ENCODE results near the gene MAG.

The MAG gene

GRCh38 chr19:35260694-35261304 is 31.2 kb upstream of the MAG start:
- TF ChIP-seq POLR2A (IDR thresholded peaks at IDR 0.05; ENCODE audit: low read depth, low read length): no peak
- no peak for FAIRE-seq
- no peak for DNase-seq (ENCODE audit: insufficient read length, low spot score)

GRCh38 chr19:35261356-35262100 is 30.4 kb upstream of the MAG start:
- DNase-seq (ENCODE audit: insufficient read length, low spot score) (no peak), FAIRE-seq (no peak)
- no peak for TF ChIP-seq POLR2A (IDR thresholded peaks at IDR 0.05; ENCODE audit: low read depth, low read length)

DNA sequence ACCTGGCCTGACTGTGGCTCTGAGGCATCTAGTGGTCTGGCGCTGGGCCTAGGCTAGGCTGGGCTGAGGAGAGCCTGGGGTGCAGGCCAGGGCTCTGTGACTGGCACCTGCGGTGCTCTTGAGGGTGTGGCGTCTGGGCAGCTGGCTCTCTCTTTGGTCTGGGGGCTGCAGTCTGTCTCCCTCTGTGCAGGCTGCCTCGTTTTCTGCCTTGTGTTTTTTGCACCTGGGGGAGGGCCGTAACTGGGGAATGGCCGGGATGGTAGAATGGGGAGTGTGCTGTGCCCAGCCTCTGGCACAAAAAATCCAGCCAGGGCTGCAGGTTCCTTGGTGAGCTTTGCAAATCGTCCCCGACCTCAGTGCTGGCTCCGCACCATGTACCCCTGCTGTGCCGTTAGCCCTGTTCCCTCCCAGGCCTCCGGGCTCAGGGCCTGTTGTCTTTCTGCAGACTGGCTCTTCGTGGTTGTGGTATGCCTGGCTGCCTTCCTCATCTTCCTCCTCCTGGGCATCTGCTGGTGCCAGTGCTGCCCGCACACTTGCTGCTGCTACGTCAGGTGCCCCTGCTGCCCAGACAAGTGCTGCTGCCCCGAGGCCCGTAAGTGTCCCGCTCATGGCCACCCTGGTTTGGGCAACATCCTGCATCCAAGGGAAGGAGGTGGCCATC is 29.7 kb upstream of the MAG start:
- no peak for TF ChIP-seq POLR2A (IDR thresholded peaks at IDR 0.05; ENCODE audit: low read depth, low read length)
- no peak for FAIRE-seq
- peak; percentile 71 for DNase-seq (ENCODE audit: insufficient read length, low spot score)

DNA sequence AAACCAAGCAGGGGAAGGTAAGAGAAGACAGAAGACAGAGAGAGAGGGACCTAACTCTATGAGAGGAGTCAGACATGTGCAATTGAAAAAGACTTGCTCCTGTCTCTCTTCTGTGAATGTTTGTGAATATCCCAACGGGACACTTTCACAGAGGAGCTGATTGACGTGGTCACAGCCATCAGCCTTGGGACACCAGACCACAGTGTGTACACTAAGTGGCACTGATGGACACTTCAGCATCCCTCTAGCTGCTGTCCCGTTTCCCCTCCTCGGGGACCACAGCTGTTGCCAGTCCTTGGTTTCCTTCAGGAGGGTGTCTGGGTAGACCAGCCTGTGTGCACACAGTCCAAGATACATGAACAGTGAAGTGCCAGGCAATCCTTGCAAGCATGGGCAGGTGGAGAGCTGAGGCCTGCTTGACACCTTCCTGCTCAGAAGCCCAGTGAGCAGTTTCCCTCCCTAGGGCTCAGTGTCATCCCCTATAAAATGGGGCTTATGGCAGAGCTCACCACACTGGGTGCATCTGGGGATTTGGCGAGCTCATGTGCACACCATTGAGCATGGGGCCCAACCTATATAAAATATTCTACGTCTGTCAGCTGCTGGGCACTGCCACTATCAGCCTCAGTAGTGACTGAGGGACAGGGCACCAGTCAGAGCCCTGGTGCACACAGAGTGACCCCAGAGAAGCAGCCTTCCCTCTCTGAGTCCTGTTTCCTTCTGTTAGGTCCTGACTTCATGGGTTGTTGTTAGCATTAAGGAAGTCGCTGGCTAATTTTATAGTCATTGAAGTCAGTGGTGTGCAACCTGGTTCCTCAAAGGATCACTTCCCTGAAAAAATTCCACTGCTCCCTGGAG is 27.5 kb upstream of the MAG start:
- TF ChIP-seq POLR2A (IDR thresholded peaks at IDR 0.05; ENCODE audit: low read depth, low read length): no peak
- no peak for DNase-seq (ENCODE audit: insufficient read length, low spot score)
- no peak for FAIRE-seq

GRCh38 chr19:35265126-35265899 is 26.6 kb upstream of the MAG start:
- FAIRE-seq (no peak), DNase-seq (ENCODE audit: insufficient read length, low spot score) (no peak)
- no peak for TF ChIP-seq POLR2A (IDR thresholded peaks at IDR 0.05; ENCODE audit: low read depth, low read length)

- TF ChIP-seq POLR2A (IDR thresholded peaks at IDR 0.05; ENCODE audit: low read depth, low read length): no peak
- no peak for DNase-seq (ENCODE audit: insufficient read length, low spot score)
- no peak for FAIRE-seq
Observed at GRCh38 chr19:35265900-35266519, 26.0 kb upstream of the MAG start.

DNA sequence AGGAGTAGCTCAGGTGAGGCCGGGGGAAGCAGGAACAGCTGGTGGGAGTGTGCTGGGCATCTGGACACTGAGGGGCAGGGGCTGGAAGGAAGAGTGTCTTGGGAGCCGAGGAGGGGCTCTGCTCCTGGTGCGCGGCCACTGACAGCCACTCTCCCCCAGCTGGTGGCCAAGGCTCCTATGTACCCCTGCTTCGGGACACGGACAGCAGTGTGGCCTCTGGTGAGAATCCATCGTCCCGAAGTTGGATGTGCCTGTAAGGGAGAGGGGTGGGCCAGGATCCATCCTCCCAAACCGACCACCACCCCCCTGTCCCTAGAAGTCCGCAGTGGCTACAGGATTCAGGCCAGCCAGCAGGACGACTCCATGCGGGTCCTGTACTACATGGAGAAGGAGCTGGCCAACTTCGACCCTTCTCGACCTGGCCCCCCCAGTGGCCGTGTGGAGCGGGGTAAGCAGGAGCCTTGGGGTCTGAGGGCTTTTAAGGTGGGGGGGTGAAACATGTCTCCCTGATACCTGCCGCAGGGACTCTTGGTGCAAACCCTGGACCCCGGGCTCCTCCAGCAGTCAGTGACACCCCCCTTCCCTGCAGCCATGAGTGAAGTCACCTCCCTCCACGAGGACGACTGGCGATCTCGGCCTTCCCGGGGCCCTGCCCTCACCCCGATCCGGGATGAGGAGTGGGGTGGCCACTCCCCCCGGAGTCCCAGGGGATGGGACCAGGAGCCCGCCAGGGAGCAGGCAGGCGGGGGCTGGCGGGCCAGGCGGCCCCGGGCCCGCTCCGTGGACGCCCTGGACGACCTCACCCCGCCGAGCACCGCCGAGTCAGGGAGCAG is 25.2 kb upstream of the MAG start:
- DNase-seq (ENCODE audit: insufficient read length, low spot score) (no peak), FAIRE-seq (no peak)
- TF ChIP-seq POLR2A (IDR thresholded peaks at IDR 0.05; ENCODE audit: low read depth, low read length): no peak

DNA sequence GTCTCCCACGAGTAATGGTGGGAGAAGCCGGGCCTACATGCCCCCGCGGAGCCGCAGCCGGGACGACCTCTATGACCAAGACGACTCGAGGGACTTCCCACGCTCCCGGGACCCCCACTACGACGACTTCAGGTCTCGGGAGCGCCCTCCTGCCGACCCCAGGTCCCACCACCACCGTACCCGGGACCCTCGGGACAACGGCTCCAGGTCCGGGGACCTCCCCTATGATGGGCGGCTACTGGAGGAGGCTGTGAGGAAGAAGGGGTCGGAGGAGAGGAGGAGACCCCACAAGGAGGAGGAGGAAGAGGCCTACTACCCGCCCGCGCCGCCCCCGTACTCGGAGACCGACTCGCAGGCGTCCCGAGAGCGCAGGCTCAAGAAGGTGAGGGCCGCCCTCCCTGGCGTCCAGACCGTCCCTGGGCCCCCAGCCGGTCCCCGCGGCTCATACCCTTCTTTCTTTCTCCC is 24.6 kb upstream of the MAG start:
- DNase-seq (ENCODE audit: insufficient read length, low spot score) (no peak), FAIRE-seq (no peak)
- no peak for TF ChIP-seq POLR2A (IDR thresholded peaks at IDR 0.05; ENCODE audit: low read depth, low read length)

DNA sequence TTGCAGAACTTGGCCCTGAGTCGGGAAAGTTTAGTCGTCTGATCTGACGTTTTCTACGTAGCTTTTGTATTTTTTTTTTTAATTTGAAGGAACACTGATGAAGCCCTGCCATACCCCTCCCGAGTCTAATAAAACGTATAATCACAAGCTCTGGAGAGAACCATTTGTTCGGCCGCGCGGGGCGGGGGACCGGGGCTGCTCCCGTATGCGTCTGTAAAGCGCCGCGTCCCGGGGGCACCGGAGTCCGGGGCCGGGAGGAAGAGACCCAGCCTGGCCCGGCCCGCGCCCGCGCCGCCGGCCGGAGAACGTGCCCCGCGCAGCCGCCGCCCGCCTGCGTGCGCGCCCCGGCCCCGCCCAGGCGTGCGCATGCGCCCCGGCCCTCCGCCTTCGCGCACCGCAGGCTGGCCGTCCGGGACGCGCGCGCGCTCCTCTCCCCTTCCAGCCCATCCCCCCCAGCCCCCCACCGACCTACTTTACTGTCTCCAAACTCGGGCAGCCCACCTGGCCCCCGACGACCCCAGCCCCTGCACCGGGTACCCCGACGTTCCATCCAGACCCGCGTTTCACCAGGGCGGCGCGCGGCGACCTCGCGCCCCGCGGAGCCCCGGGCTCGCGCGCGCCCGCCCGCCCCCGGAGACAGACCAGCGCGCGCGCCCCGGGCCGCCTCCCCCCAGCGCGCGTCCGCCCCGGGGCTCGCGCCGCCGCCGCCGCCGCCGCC is 24.0 kb upstream of the MAG start:
- DNase-seq (ENCODE audit: insufficient read length, low spot score) (peak; percentile 95), FAIRE-seq (no peak)
- TF ChIP-seq POLR2A (IDR thresholded peaks at IDR 0.05; ENCODE audit: low read depth, low read length): peak; percentile 70

GRCh38 chr19:35268536-35269437 is 23.2 kb upstream of the MAG start, which contains the start of gene USF2:
Gene USF2 (plus strand): TSS chr19:35268962. CDS start chr19:35269102, 140 bp downstream.
- TF ChIP-seq POLR2A (IDR thresholded peaks at IDR 0.05; ENCODE audit: low read depth, low read length): no peak
- FAIRE-seq (no peak), DNase-seq (ENCODE audit: insufficient read length, low spot score) (peak; percentile 95)
